GM19099 (cell line): Measurements from ENCODE around the gene COPG2.

Experiments
- POLR2A ChIP-seq: IDR thresholded peaks from 3 replicates; pipeline ENCODE4 v1.6.1; 2011; ENCODE audit warnings: low read depth; ENCODE audit not compliant: insufficient read length; ENCODE audit errors: extremely low read depth

Gene COPG2

DNA sequence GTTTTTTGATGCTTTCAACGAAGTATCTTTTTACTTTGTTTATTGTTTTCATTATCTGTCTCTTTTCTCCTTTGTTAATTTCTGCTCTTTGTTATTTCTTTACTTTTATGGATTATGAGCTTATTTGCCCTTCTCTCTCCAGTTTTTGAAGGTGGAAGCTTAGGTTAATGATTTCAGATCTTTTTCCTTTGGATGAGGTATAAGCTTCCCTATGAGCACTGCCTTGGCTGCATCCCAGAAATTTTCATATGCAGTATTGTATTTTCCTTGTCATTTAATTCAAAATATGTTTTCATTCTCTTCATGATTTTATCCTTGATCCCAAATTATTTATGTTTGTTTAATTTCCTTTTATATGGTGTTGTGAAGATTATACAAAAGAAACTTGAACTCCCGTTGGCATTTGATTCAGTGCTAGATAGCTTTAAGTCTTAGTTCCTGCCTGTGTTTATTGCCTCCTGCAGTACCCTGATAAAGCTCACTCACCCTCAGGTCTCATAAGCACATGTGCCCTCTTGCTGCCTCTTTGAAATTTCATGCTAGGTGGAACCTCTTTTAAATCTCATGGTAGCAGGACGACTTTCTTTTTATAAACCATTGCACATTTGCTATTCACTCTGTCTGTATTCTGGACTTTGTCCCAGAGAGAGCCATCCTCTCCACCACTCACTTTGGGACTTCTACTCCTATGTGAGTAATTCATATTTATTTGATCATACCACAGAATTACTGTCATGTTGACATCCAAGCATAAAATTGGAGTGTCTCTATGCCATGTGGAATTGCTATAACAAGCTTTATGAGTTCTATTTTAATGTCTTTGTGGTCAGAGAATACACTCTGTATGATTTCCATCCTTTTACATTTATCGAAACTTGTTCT, 204.8 kb downstream of the COPG2 start:
- no peak for TF ChIP-seq POLR2A

- no peak for TF ChIP-seq POLR2A
Observed at GRCh38 chr7:130461272-130461671, 207.3 kb downstream of the COPG2 start.

GRCh38 chr7:130458257-130458656, 210.3 kb downstream of the COPG2 start:
- no peak for TF ChIP-seq POLR2A
